CD4-positive, CD25-positive, alpha-beta regulatory T cell (primary cell): ENCODE measurements around the gene PAIP1. TPM values are rescaled to one million over a fixed set of nuclear protein-coding genes. Genes with fewer than 3 reads are reported as not detected.

Source experiments
- ATAC-seq, 2 donors: fragments of 150-1000 bp; cut with Tn5 transposase; one replicate each; pipeline ENCODE4 v1.10.0; 2021; ENCODE audit warnings: low read depth in 2 of 2, moderate number of reproducible peaks in 2 of 2, moderate library complexity in 1 of 2
- DNase-seq, 3 donors: peaks; one replicate each; pipeline versions ENCODE4 v3.0.0 to v3.0.0-alpha.2; 2012 to 2022; ENCODE audit warnings: mixed read lengths in 1 of 3
- H3K27ac ChIP-seq: one replicate; pipeline ENCODE4 v1.7.0; 2013; ENCODE audit warnings: mild to moderate bottlenecking, low read length; ENCODE audit not compliant: insufficient read depth, poor library complexity, severe bottlenecking
- H3K27me3 ChIP-seq: one replicate; pipeline ENCODE4 v1.7.0; 2013; ENCODE audit warnings: low read length; ENCODE audit not compliant: control insufficient read depth, insufficient read depth
- H3K36me3 ChIP-seq: one replicate; pipeline ENCODE4 v1.7.0; 2013; ENCODE audit warnings: mild to moderate bottlenecking, low read length, moderate library complexity; ENCODE audit not compliant: control insufficient read depth, insufficient read depth
- H3K4me1 ChIP-seq: 2 replicates; pipeline ENCODE4 v1.7.0; 2013; ENCODE audit warnings: mild to moderate bottlenecking, low read length; ENCODE audit not compliant: insufficient read depth, control insufficient read depth, poor library complexity, severe bottlenecking
- H3K4me3 ChIP-seq: one replicate; pipeline ENCODE4 v1.7.0; 2013; ENCODE audit warnings: low read depth, mild to moderate bottlenecking, low read length, moderate library complexity
- H3K9me3 ChIP-seq, 2 experiments: 1 replicate in 1 of 2; 2 replicates in 1 of 2; pipeline ENCODE4 v1.7.0; 2013; ENCODE audit warnings: low read length in 2 of 2, mild to moderate bottlenecking in 1 of 2, moderate library complexity in 1 of 2; ENCODE audit not compliant: control insufficient read depth in 2 of 2
- H3K27ac Mint-ChIP-seq, 3 donors: one replicate each; pipeline ENCODE4 v1.8.0; 2020 to 2022; ENCODE audit warnings: mild to moderate bottlenecking in 3 of 3, mixed read lengths in 3 of 3, moderate library complexity in 2 of 3
- H3K27me3 Mint-ChIP-seq: one replicate; pipeline ENCODE4 v1.8.0; 2022; ENCODE audit warnings: mild to moderate bottlenecking, mixed read lengths
- H3K36me3 Mint-ChIP-seq: one replicate; pipeline ENCODE4 v1.8.0; 2020; ENCODE audit warnings: mixed read lengths
- H3K4me1 Mint-ChIP-seq, 4 donors: one replicate each; pipeline ENCODE4 v1.8.0; 2020 to 2022; ENCODE audit warnings: mixed read lengths in 4 of 4, mild to moderate bottlenecking in 1 of 4
- H3K4me3 Mint-ChIP-seq, 4 donors: one replicate each; pipeline ENCODE4 v1.8.0; 2020 to 2022; ENCODE audit warnings: mild to moderate bottlenecking in 4 of 4, mixed read lengths in 4 of 4, moderate library complexity in 3 of 4
- H3K9me3 Mint-ChIP-seq, 7 donors: one replicate each; pipeline ENCODE4 v1.8.0; 2020 to 2022; ENCODE audit warnings: mixed read lengths in 7 of 7, mild to moderate bottlenecking in 3 of 7, moderate library complexity in 2 of 7
- polyA plus RNA-seq, 4 donors: library from polyadenylated mRNA; unstranded; fragments of 300-500 nt; fragmentation: Illumina TruSeq; gene quantifications; one replicate each; pipeline ENCODE4 v1.2.3, GENCODE V29; 2021
- total RNA-seq: library from RNA; stranded (reverse); gene quantifications from one replicate; pipeline ENCODE4 v1.2.3, GENCODE V29; 2022

The PAIP1 gene
- total and polyA plus RNA-seq, 5 donors from 2014 or later: 31.2 to 49.6 (median 43.2) TPM

- Histone ChIP-seq H3K36me3 (no peaks in the 10 kb centered on the region), H3K9me3 (no peaks in the 10 kb centered on the region), H3K27me3 (no peaks in the 10 kb centered on the region), H3K27ac (peak overlapping the region; percentile 97), H3K4me1 (peaks cover 35% of the 10 kb centered on the region), H3K4me3 (no peak overlapping the region)
- Mint-ChIP-seq H3K27me3 (no peaks in the 10 kb centered on the region), H3K9me3 (no peaks in the 10 kb centered on the region), H3K4me1 (peaks cover 24 to 50% (median 37%) of the 10 kb centered on the region in 4 donors), H3K36me3 (no peaks in the 10 kb centered on the region), H3K27ac (peak overlapping the region; percentile 98 to 100 (median 100)), H3K4me3 (no peak overlapping the region)
- no peak for DNase-seq
- no peak for ATAC-seq
These were observed 70.5 kb downstream of the PAIP1 start for GRCh38 chr5:43486353-43486752.

GRCh38 chr5:43485406-43485805 lies 71.5 kb downstream of the PAIP1 start:
- ATAC-seq (no peak), DNase-seq (peak in 2 of 3 donors; percentile 12 to 49)
- Histone ChIP-seq H3K4me1 (peaks cover 35% of the 10 kb centered on the region), H3K27ac (peak overlapping the region; percentile 97), H3K27me3 (no peaks in the 10 kb centered on the region), H3K9me3 (no peaks in the 10 kb centered on the region), H3K36me3 (no peaks in the 10 kb centered on the region), H3K4me3 (peak overlapping the region; percentile 22)
- Mint-ChIP-seq H3K36me3 (no peaks in the 10 kb centered on the region), H3K4me1 (peaks cover 24 to 55% (median 41%) of the 10 kb centered on the region in 4 donors), H3K4me3 (peak overlapping the region; percentile 1 to 89 (median 32)), H3K27ac (peak overlapping the region; percentile 98 to 100 (median 100)), H3K9me3 (no peaks in the 10 kb centered on the region), H3K27me3 (no peaks in the 10 kb centered on the region)

GRCh38 chr5:43484106-43484849 lies 72.6 kb downstream of the PAIP1 start:
- Histone ChIP-seq H3K36me3 (no peaks in the 10 kb centered on the region), H3K4me3 (peak overlapping the region; percentile 87), H3K27ac (peak overlapping the region; percentile 97), H3K27me3 (no peaks in the 10 kb centered on the region), H3K9me3 (no peaks in the 10 kb centered on the region), H3K4me1 (peaks cover 35% of the 10 kb centered on the region)
- DNase-seq (peak; percentile 70 to 95 (median 90)), ATAC-seq (peak; percentile 73 to 77)
- Mint-ChIP-seq H3K4me1 (peaks cover 29 to 63% (median 48%) of the 10 kb centered on the region in 4 donors), H3K4me3 (peak overlapping the region; percentile 89 to 99 (median 98)), H3K27ac (peak overlapping the region; percentile 98 to 100 (median 100)), H3K36me3 (no peaks in the 10 kb centered on the region), H3K27me3 (no peaks in the 10 kb centered on the region), H3K9me3 (no peaks in the 10 kb centered on the region)

- Mint-ChIP-seq H3K4me1 (peaks cover 31 to 63% (median 49%) of the 10 kb centered on the region in 4 donors), H3K4me3 (peak within 1 kb of the TSS; percentile 89 to 99 (median 98)), H3K27ac (peak within 1 kb of the TSS; percentile 98 to 100 (median 100)), H3K27me3 (no peaks in the 10 kb centered on the region), H3K9me3 (no peaks in the 10 kb centered on the region), H3K36me3 (no peaks in the 10 kb centered on the region)
- H3K27ac ChIP-seq: peak within 1 kb of the TSS; percentile 97
- no peaks in the 10 kb centered on the region for H3K9me3 ChIP-seq
- peak within 1 kb of the TSS; percentile 87 for H3K4me3 ChIP-seq
- ATAC-seq (peak; percentile 89 to 90), DNase-seq (peak; percentile 73 to 93 (median 82))
- peaks cover 35% of the 10 kb centered on the region for H3K4me1 ChIP-seq
- no peaks in the 10 kb centered on the region for H3K27me3 ChIP-seq
- no peaks in the 10 kb centered on the region for H3K36me3 ChIP-seq
These were observed 73.4 kb downstream of the PAIP1 start, which contains the start of gene TMEM267 for GRCh38 chr5:43483298-43484105. TSS of gene TMEM267 (minus strand) at chr5:43483865. CDS start at chr5:43453969, 29,896 bp downstream.

- Histone ChIP-seq H3K9me3 (no peaks in the 10 kb centered on the region), H3K27me3 (no peaks in the 10 kb centered on the region), H3K27ac (peak overlapping the region; percentile 97), H3K36me3 (no peaks in the 10 kb centered on the region), H3K4me3 (peak overlapping the region; percentile 87), H3K4me1 (peaks cover 35% of the 10 kb centered on the region)
- H3K36me3 Mint-ChIP-seq: peaks cover 2% of the 10 kb centered on the region
- H3K27me3 Mint-ChIP-seq: no peaks in the 10 kb centered on the region
- peak overlapping the region; percentile 79 to 100 (median 100) for H3K27ac Mint-ChIP-seq
- ATAC-seq: no peak
- peak overlapping the region; percentile 89 to 99 (median 98) for H3K4me3 Mint-ChIP-seq
- H3K4me1 Mint-ChIP-seq: peaks cover 38 to 68% (median 53%) of the 10 kb centered on the region in 4 donors
- no peaks in the 10 kb centered on the region for H3K9me3 Mint-ChIP-seq
- no peak for DNase-seq
These were observed 74.2 kb downstream of the PAIP1 start for GRCh38 chr5:43482490-43483297.

Other genes starting within 250 kb of the PAIP1 start
- gene HMGCS1, start 243.7 kb downstream of the PAIP1 start, total RNA-seq: 58.9 TPM
- 10 to 100 TPM in 1 of 4 donors, 1 to 10 TPM in 3; 5.4 to 11.8 (median 7.3) TPM for gene HMGCS1, start 243.7 kb downstream of the PAIP1 start, polyA plus RNA-seq
- gene CCL28, start 144.7 kb downstream of the PAIP1 start, total RNA-seq: 14.8 TPM
- gene CCL28, start 144.7 kb downstream of the PAIP1 start, polyA plus RNA-seq: 10 to 100 TPM; 14.5 to 18.4 (median 16.0) TPM
- 11.5 TPM for gene TMEM267, start 73.2 kb downstream of the PAIP1 start, total RNA-seq
- 10 to 100 TPM; 31.0 to 33.5 (median 32.6) TPM for gene TMEM267, start 73.2 kb downstream of the PAIP1 start, polyA plus RNA-seq
- 0.81 TPM for gene C5orf34, start 41.9 kb downstream of the PAIP1 start, total RNA-seq
- under 1 TPM in 3 of 4 donors, not detected in 1; 0.75 to 0.87 (median 0.84) TPM for gene C5orf34, start 41.9 kb downstream of the PAIP1 start, polyA plus RNA-seq
- gene NNT, start 46.1 kb upstream of the PAIP1 start, total RNA-seq: 55.3 TPM
- 10 to 100 TPM; 46.2 to 64.1 (median 48.4) TPM for gene NNT, start 46.1 kb upstream of the PAIP1 start, polyA plus RNA-seq